ENCODE data around the gene SLC66A2. TPM values are rescaled to one million over a fixed set of nuclear protein-coding genes. Genes with fewer than 3 reads are reported as not detected.

The SLC66A2 gene
- total and polyA plus RNA-seq, 10 of the 15 experiments (the other 5 are each of a cell fraction or from before 2014, with no cell fraction given), result 0.69 to 42.5 (median 14.8) TPM

DNA sequence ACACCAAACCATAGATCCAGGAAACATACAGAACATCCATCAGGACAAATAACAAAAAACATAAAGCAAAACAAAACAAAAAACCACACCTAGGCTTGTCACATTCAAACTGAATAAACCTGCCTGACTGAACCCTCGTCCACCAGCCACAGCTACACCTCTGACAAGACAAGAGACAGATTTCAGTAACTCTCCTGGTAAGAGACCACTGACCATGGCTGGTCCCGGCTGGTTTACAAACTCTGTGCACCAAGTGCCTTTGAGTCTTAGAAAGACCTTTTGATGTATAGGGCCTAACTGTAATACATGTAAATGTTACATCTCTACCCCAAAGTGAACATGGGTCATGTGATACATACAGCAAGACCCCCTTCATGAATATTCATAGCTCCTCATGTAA is 4.8 kb upstream of the SLC66A2 start:
- intact Hi-C loops (cut with micrococcal nuclease; ENCODE audit: unreplicated experiment), result no loop called here
- Histone ChIP-seq H3K36me3 (ENCODE audit: control insufficient read depth in 2 of 2, insufficient read depth in 2 of 2, low read length in 1 of 2) (no peaks in the 10 kb centered on the region), H3K79me2 (ENCODE audit: control insufficient read depth, insufficient read depth, low read length) (no peaks in the 10 kb centered on the region; the same call in 1 of the 2 replicates), H3K9me3 (replicated peaks; ENCODE audit: control insufficient read depth, insufficient read depth, low read length) (no peaks in the 10 kb centered on the region), H2AFZ (ENCODE audit: control insufficient read depth, low read depth, low read length) (no peak overlapping the region), H4K20me1 (ENCODE audit: control insufficient read depth, insufficient read depth) (no peaks in the 10 kb centered on the region), H3K9ac (ENCODE audit: control insufficient read depth, insufficient read depth, low read length) (no peak overlapping the region), H3K27me3 (replicated peaks in 1 of 2; ENCODE audit: control insufficient read depth in 2 of 2, insufficient read depth in 2 of 2, low read length in 1 of 2) (no peaks in the 10 kb centered on the region), H3K4me1 (ENCODE audit: control insufficient read depth, insufficient read depth, low read length) (no peaks in the 10 kb centered on the region), H3K27ac (ENCODE audit: control insufficient read depth, insufficient read depth) (no peak overlapping the region), H3K4me2 (ENCODE audit: control insufficient read depth, insufficient read depth) (no peak overlapping the region), H3K4me3 (no peak overlapping the region)
- ATAC-seq (no peak), DNase-seq (ENCODE audit: low read depth, low spot score) (no peak), FAIRE-seq (no peak)
- WGBS (ENCODE audit: insufficient coverage, insufficient replicate concordance, low lambda C conversion rate, missing lambda C conversion rate), result 50% methylated on average over 2 of the region's 2 CpGs
- CTCF ChIA-PET, result interaction anchor here (1.1 kb wide), 1 partner anchor 31 kb away, joined by 5 read pairs; no protein-coding TSS in a partner anchor
- TF ChIP-seq USF1 (IDR thresholded peaks at IDR 0.05; ENCODE audit: borderline replicate concordance, extremely low read length, insufficient read depth, low read depth, low read length), result no peak
- TF ChIP-seq SUPT20H (IDR thresholded peaks at IDR 0.05; ENCODE audit: borderline replicate concordance, control insufficient read depth, low read depth, low read length), result no peak
- TF ChIP-seq TBL1XR1 (IDR thresholded peaks at IDR 0.05; ENCODE audit: low read depth, low read length), result no peak
- SMC1A ChIA-PET (ENCODE audit: uncharacterized antibody, unreplicated experiment), result no interaction called here
- in situ Hi-C loops (cut with MboI), result loop anchor here (5.0 to 10.0 kb wide), 2 partner anchors 274 to 561 kb away; partner anchors contain the start of gene NFATC1
- BruUV-seq (replicated peaks), result no TSS peak
- RAD21 ChIA-PET (ENCODE audit: unreplicated experiment), result no interaction called here
- POLR2A ChIA-PET, result interaction anchor here (0.7 kb wide), 1 partner anchor 77 kb away, joined by 3 read pairs; no protein-coding TSS in a partner anchor

- no peaks in the 10 kb centered on the region for H4K20me1 ChIP-seq (ENCODE audit: control insufficient read depth, insufficient read depth)
- H3K4me2 ChIP-seq (ENCODE audit: control insufficient read depth, insufficient read depth), result no peak overlapping the region
- no peaks in the 10 kb centered on the region for H3K27me3 ChIP-seq (replicated peaks in 1 of 2; ENCODE audit: control insufficient read depth in 2 of 2, insufficient read depth in 2 of 2, low read length in 1 of 2)
- SMC1A ChIA-PET (ENCODE audit: uncharacterized antibody, unreplicated experiment), result interaction anchor here (1.7 to 1.8 kb wide), 2 partner anchors 8 to 32 kb away, joined by 5 read pairs; no protein-coding TSS in a partner anchor
- H2AFZ ChIP-seq (ENCODE audit: control insufficient read depth, low read depth, low read length), result no peak overlapping the region
- no TSS peak for BruUV-seq (replicated peaks)
- DNase-seq (ENCODE audit: low read depth, low spot score) (no peak), ATAC-seq (peak; percentile 18), FAIRE-seq (no peak)
- H3K9me3 ChIP-seq (replicated peaks; ENCODE audit: control insufficient read depth, insufficient read depth, low read length), result no peaks in the 10 kb centered on the region
- WGBS (ENCODE audit: insufficient coverage, insufficient replicate concordance, low lambda C conversion rate, missing lambda C conversion rate), result 57% methylated on average over 12 of the region's 12 CpGs
- H3K36me3 ChIP-seq (ENCODE audit: control insufficient read depth in 2 of 2, insufficient read depth in 2 of 2, low read length in 1 of 2), result no peaks in the 10 kb centered on the region
- H3K4me1 ChIP-seq (ENCODE audit: control insufficient read depth, insufficient read depth, low read length), result no peaks in the 10 kb centered on the region
- POLR2A ChIA-PET, result interaction anchor here (1.0 kb wide), 1 partner anchor 9 kb away, joined by 5 read pairs; no protein-coding TSS in a partner anchor
- RAD21 ChIA-PET (ENCODE audit: unreplicated experiment), result interaction anchor here (1.8 kb wide), 1 partner anchor 8 kb away, joined by 6 read pairs; no protein-coding TSS in a partner anchor
- in situ Hi-C loops (cut with MboI), result loop anchor here (5.0 to 10.0 kb wide), 2 partner anchors 273 to 561 kb away; partner anchors contain the start of gene NFATC1
- peak; percentile 28; the same call in 1 of the 2 replicates for TF ChIP-seq JUNB (IDR thresholded peaks at IDR 0.05)
- no peak for TF ChIP-seq RB1 (IDR thresholded peaks at IDR 0.05; ENCODE audit: borderline replicate concordance)
- TF ChIP-seq EGR1 (IDR thresholded peaks at IDR 0.05; ENCODE audit: borderline replicate concordance in 1 of 2, low read depth in 2 of 2, low read length in 2 of 2), result 0 out of 3 replicates have a peak, but pooled peaks of 1 of the 2 experiments have one; percentile 31
- CTCF ChIA-PET, result interaction anchor here (0.6 kb wide), 1 partner anchor 200 kb away, joined by 3 read pairs; no protein-coding TSS in a partner anchor
- intact Hi-C loops (cut with micrococcal nuclease; ENCODE audit: unreplicated experiment), result no loop called here
- no peak overlapping the region for H3K27ac ChIP-seq (ENCODE audit: control insufficient read depth, insufficient read depth)
- H3K4me3 ChIP-seq, result no peak overlapping the region
- H3K9ac ChIP-seq (ENCODE audit: control insufficient read depth, insufficient read depth, low read length), result no peak overlapping the region
- peaks cover 6% of the 10 kb centered on the region for H3K79me2 ChIP-seq (ENCODE audit: control insufficient read depth, insufficient read depth, low read length)
Observed at GRCh38 chr18:79955302-79956075, 4.0 kb upstream of the SLC66A2 start.

All from GM12878 (cell line).